Fibroblast of lung (primary cell): ENCODE results near the gene SEC24B. TPM values are rescaled to one million over a fixed set of nuclear protein-coding genes. Genes with fewer than 3 reads are reported as not detected.
A peak's percentile ranks its signal among the peaks of the same experiment; 100 is the strongest.

Source experiments
- DNase-seq, 2 donors: peaks; one replicate each; pipeline versions ENCODE4 v3.0.0 to v3.0.0-alpha.2; 2010; ENCODE audit warnings: low read depth in 2 of 2
- H2AFZ ChIP-seq: 2 replicates; pipeline ENCODE4 v1.5.1; 2012; ENCODE audit warnings: low read length, control low read depth, inconsistent platforms
- H3K27ac ChIP-seq: 2 replicates; pipeline ENCODE4 v1.5.1; 2011; ENCODE audit warnings: low read length, control low read depth; ENCODE audit not compliant: insufficient read depth
- H3K27me3 ChIP-seq: 2 replicates; pipeline ENCODE4 v1.5.1; 2011; ENCODE audit warnings: mild to moderate bottlenecking, low read length; ENCODE audit not compliant: control insufficient read depth, insufficient read depth
- H3K36me3 ChIP-seq: 2 replicates; pipeline ENCODE4 v1.5.1; 2011; ENCODE audit warnings: low read length; ENCODE audit not compliant: control insufficient read depth, insufficient read depth
- H3K4me1 ChIP-seq: 2 replicates; pipeline ENCODE4 v1.5.1; 2011; ENCODE audit warnings: low read length; ENCODE audit not compliant: control insufficient read depth, insufficient read depth; ENCODE audit errors: extremely low read depth
- H3K4me2 ChIP-seq: 2 replicates; pipeline ENCODE4 v1.5.1; 2011; ENCODE audit warnings: low read length, control low read depth; ENCODE audit not compliant: insufficient read depth; ENCODE audit errors: extremely low read depth
- H3K4me3 ChIP-seq, 4 experiments: fragments of 200-600 bp in 1 of 4; sonication (generic) in 1 of 4; replicated peaks in 1 of 4; 2 replicates each; pipeline ENCODE4 v1.5.1; 2011 to 2016; ENCODE audit warnings: low read length in 4 of 4, low read depth in 3 of 4, mild to moderate bottlenecking in 3 of 4, control low read depth in 2 of 4, inconsistent platforms in 1 of 4, mixed read lengths in 1 of 4; ENCODE audit not compliant: insufficient read depth in 1 of 4; ENCODE audit errors: control extremely low read depth in 1 of 4
- H3K79me2 ChIP-seq: 2 replicates; pipeline ENCODE4 v1.5.1; 2012; ENCODE audit warnings: mild to moderate bottlenecking, low read length, inconsistent platforms; ENCODE audit not compliant: control insufficient read depth, insufficient read depth
- H3K9ac ChIP-seq: 2 replicates; pipeline ENCODE4 v1.5.1; 2011; ENCODE audit warnings: mild to moderate bottlenecking, low read length, control low read depth; ENCODE audit not compliant: insufficient read depth
- H3K9me3 ChIP-seq: 2 replicates; pipeline ENCODE4 v1.5.1; 2012; ENCODE audit warnings: low read depth, low read length; ENCODE audit not compliant: control insufficient read depth, insufficient read depth
- H4K20me1 ChIP-seq: 2 replicates; pipeline ENCODE4 v1.5.1; 2011; ENCODE audit warnings: low read length; ENCODE audit not compliant: control insufficient read depth, insufficient read depth; ENCODE audit errors: extremely low read depth
- EZH2 ChIP-seq: IDR thresholded peaks from 2 replicates; pipeline ENCODE4 v1.5.1; 2012; ENCODE audit warnings: low read length, control low read depth, mild to moderate bottlenecking; ENCODE audit errors: missing control alignments
- polyA plus RNA-seq, 2 donors: library from polyadenylated mRNA; depleted of rRNA in 1 of 2; stranded (reverse) in 1 of 2; unstranded in 1 of 2; fragments of >200 nt; gene quantifications; 2 replicates each; pipeline ENCODE4 v1.2.1, GENCODE V29; 2011 to 2012; ENCODE audit warnings: missing spikeins in 1 of 2
- total RNA-seq: library from RNA; depleted of rRNA; stranded (reverse); fragments of >200 nt; gene quantifications from 2 replicates; pipeline ENCODE4 v1.2.1, GENCODE V29; 2014
- TF ChIP-seq, protein P1 (sequence below), 2 donors: IDR thresholded peaks in 1 of 2; conservative IDR thresholded peaks in 1 of 2; 1 replicate in 1 of 2; 2 replicates in 1 of 2; pipeline ENCODE4 v1.5.1; 2011 to 2012; ENCODE audit warnings: low read length in 2 of 2, control low read depth in 1 of 2, inconsistent platforms in 1 of 2, low read depth in 1 of 2, mild to moderate bottlenecking in 1 of 2

The SEC24B gene
- total and polyA plus RNA-seq, 2 donors (not counting 1 experiment from before 2014, with no cell fraction given): 16.3 to 47.9 TPM

- Histone ChIP-seq H3K4me3 (no peak overlapping the region), H3K9ac (no peak overlapping the region), H2AFZ (no peak overlapping the region)
These were observed 115.0 kb downstream of the SEC24B start for GRCh38 chr4:109548655-109549054.

DNA sequence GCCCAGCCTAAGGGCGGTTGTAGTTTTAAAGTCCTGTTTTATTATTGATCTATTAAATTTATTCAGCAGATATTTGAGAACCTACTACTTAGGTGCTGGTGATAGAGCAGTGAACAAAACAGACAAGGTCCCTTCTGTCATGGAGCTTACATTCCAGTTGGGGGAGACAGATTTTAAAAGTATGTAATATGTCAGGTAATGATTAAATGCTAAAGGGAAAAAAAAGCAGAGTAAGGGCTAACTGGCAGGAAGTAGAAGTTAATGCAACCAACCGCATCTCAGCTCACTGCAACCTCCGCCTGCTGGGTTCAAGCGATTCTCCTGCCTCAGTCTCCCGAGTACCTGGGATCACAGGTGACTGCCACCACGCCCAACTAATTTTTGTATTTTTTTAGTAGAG lies 118.6 kb downstream of the SEC24B start:
- Histone ChIP-seq H2AFZ (no peak overlapping the region), H3K4me2 (no peak overlapping the region), H3K9ac (no peak overlapping the region), H3K4me3 (no peak overlapping the region), H3K27me3 (no peaks in the 10 kb centered on the region), H3K27ac (no peak overlapping the region), H3K79me2 (no peaks in the 10 kb centered on the region), H3K36me3 (no peaks in the 10 kb centered on the region), H3K4me1 (no peaks in the 10 kb centered on the region), H3K9me3 (no peaks in the 10 kb centered on the region), H4K20me1 (no peaks in the 10 kb centered on the region)
- TF ChIP-seq EZH2: no peak
- TF ChIP-seq, protein P1, sequence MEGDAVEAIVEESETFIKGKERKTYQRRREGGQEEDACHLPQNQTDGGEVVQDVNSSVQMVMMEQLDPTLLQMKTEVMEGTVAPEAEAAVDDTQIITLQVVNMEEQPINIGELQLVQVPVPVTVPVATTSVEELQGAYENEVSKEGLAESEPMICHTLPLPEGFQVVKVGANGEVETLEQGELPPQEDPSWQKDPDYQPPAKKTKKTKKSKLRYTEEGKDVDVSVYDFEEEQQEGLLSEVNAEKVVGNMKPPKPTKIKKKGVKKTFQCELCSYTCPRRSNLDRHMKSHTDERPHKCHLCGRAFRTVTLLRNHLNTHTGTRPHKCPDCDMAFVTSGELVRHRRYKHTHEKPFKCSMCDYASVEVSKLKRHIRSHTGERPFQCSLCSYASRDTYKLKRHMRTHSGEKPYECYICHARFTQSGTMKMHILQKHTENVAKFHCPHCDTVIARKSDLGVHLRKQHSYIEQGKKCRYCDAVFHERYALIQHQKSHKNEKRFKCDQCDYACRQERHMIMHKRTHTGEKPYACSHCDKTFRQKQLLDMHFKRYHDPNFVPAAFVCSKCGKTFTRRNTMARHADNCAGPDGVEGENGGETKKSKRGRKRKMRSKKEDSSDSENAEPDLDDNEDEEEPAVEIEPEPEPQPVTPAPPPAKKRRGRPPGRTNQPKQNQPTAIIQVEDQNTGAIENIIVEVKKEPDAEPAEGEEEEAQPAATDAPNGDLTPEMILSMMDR (conservative IDR thresholded peaks at IDR 0.05 in 1 of 2, IDR thresholded peaks at IDR 0.05 in 1 of 2; ENCODE audit: low read depth in 1 of 2, low read length in 2 of 2): no peak
- DNase-seq: no peak

More at GRCh38 chr4:109548655-109549054, 115.0 kb downstream of the SEC24B start:
- no peaks in the 10 kb centered on the region for H4K20me1 ChIP-seq
- no peaks in the 10 kb centered on the region for H3K27me3 ChIP-seq
- no peaks in the 10 kb centered on the region for H3K79me2 ChIP-seq
- peak; percentile 23 to 91 for DNase-seq
- no peak overlapping the region for H3K4me2 ChIP-seq
- H3K27ac ChIP-seq: no peak overlapping the region
- H3K36me3 ChIP-seq: no peaks in the 10 kb centered on the region
- no peak for TF ChIP-seq EZH2
- TF ChIP-seq, protein P1 (conservative IDR thresholded peaks at IDR 0.05 in 1 of 2, IDR thresholded peaks at IDR 0.05 in 1 of 2; ENCODE audit: low read depth in 1 of 2, low read length in 2 of 2): no peak
- no peaks in the 10 kb centered on the region for H3K9me3 ChIP-seq
- H3K4me1 ChIP-seq: no peaks in the 10 kb centered on the region

DNA sequence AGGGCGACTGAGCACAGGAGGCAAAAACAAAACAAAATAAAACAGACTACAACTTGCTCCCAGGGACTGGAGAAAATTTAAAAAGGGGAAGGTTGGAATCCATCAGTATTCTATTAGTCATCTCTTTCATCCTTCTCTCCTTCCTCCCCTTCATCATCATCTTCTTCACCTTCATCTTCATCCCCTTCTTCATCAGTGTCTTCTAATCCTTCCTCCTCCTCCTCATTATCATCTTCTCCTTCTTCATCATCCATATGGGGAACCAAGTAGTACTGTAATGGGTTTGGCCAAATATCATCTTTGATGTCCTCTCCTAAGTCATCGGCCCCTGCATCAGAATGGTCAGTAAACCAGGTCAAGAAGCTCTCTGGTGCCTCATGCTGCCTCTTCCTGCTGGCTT lies 119.5 kb downstream of the SEC24B start:
- no peak for DNase-seq

More for the DNA sequence above, 119.5 kb downstream of the SEC24B start:
- no peak overlapping the region for H3K27ac ChIP-seq
- no peak overlapping the region for H3K4me2 ChIP-seq
- H3K9ac ChIP-seq: no peak overlapping the region
- H3K4me1 ChIP-seq: no peaks in the 10 kb centered on the region
- no peak for TF ChIP-seq EZH2
- TF ChIP-seq, protein P1 (conservative IDR thresholded peaks at IDR 0.05 in 1 of 2, IDR thresholded peaks at IDR 0.05 in 1 of 2; ENCODE audit: low read depth in 1 of 2, low read length in 2 of 2): no peak
- no peak overlapping the region for H2AFZ ChIP-seq
- H3K9me3 ChIP-seq: no peaks in the 10 kb centered on the region
- no peaks in the 10 kb centered on the region for H3K79me2 ChIP-seq
- no peak overlapping the region for H3K4me3 ChIP-seq
- no peaks in the 10 kb centered on the region for H3K36me3 ChIP-seq
- H3K27me3 ChIP-seq: no peaks in the 10 kb centered on the region
- no peaks in the 10 kb centered on the region for H4K20me1 ChIP-seq
